ENCODE results near the gene EMID1.

The EMID1 gene

GRCh38 chr22:29205594-29206371 is at the start of gene EMID1:
Gene EMID1 (plus strand): TSS chr22:29205896. CDS start chr22:29206039, 143 bp downstream.
- DNase-seq = no peak

DNA sequence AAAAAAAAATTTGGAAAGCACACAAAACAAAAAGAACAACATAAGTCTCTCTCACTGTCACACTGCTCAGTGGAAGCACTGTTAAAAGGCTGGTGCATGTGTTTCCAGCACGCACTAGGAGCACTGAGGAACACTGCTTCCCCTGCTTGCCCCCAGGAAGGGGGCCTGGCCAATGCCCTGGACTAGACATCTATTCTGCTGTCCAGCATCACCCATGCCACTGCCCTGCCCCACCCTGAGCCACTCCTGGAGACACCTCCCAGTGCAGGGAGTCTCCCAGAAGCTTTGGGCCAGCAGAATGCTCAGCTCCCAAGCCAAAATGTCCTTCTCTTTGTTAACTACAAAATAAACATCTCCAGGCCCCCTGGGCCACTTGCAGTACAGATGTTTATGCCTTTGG is 49.7 kb upstream of the EMID1 start:
- DNase-seq = no peak

DNA sequence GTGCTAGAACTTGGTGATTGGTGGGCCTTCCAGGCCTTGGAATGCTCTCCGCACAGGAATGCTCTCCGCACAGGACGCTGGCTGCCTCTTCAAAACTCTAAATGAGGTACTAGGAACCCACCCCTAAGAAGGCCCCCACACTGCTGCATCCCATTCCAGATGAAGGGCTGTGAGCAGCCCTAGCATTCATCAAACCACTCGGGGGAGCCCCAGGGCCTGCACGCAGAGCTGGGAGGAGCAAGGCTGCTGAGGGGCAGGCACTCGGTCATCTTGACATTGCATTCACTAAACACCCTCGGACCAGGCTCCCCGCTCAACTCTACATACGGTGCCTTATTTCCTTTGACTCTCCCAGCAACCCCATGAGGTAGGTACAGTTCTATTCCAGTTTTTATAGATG is 49.2 kb upstream of the EMID1 start:
- DNase-seq = no peak

DNA sequence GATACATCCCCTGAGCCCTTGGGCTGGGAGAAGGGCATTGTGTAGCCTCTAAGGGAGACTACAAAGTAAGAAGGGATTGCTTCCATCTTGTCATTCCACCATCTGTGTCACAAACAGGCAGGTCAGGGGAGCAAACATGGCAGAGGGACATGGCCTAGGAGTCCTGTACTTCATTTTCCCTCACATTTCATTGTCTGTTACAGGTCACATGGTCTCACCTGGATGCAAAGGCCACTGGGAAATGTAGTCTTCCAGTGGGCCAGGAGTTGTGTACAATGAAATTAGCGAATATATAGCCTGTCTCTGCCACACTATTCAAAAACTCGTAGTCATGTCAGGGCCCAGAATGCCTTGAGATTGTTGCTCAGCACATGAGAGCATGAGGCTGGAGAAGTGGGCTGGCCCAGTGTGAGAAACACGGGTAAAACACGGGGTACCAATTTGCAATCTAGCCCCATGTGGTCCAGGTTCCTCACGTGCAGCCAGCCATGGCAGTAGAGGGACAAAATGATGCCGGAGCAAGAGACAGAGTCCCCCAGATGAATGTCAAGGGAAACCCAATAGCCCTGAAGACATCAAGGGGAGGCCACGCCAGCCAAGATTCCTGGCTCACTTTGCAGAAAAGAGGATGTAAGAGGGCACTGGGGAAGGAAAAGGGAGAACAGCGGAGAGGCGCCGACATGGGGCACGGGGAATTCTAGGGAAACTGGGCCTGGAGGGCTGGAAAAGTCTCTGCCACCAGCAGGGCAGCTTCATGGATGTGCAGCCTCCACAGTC is 47.7 kb upstream of the EMID1 start:
- no peak for DNase-seq

DNA sequence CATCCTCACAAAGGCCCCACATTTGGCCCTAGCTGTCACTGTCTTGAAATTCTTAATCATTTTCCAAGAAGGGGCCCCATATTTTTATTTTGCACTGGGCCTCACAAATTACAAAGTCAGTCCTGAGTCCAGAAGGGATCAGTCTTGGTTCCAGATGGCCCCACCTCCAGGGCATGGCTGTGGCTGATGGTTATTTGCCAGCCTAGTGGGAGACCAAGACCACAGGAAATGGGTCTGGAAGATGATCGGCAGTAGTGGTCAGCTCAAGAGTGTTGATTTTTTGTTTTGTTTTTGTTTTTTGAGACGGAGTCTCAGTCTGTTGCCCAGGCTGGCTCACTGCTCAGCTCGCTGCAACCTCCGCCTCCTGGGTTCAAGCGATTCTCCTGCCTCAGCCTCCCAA is 47.1 kb upstream of the EMID1 start:
- no peak for DNase-seq

GRCh38 chr22:29163808-29164207 is 41.9 kb upstream of the EMID1 start:
- no peak for DNase-seq

DNA sequence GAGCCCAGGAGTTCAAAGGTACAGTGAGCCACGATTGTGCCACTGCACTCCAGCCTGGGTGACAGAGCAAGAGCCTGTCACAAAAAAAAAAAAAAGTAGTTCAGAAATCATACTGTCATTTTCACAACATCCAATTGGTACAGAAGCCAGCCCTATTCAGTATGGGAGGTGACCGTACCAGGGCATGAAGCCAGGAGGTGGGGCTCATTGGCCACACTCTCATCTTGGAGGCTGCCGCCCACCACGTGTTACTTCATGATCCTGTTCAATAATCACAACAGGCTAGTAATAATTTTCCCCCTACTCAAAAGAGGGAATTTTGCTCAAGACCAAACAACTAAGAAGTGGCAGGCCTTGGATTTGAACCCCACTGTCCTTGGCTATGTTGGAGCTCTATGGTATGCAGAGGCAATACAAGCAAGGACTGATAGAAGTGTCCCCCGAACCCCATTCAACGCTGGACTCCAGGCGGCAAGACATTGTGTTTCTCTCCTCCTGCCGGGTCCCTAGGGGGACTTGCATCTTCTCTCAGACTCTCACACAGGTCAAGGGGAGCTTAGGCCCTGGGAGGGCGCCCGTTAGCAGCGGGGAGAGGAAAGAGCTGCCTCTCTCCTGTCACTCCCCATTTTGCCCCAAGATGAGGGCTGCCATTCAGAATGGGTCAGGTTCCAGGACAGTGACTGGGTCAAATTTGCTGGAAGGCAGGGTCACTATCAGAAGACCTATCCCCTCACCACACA is 40.2 kb upstream of the EMID1 start:
- no peak for DNase-seq

DNA sequence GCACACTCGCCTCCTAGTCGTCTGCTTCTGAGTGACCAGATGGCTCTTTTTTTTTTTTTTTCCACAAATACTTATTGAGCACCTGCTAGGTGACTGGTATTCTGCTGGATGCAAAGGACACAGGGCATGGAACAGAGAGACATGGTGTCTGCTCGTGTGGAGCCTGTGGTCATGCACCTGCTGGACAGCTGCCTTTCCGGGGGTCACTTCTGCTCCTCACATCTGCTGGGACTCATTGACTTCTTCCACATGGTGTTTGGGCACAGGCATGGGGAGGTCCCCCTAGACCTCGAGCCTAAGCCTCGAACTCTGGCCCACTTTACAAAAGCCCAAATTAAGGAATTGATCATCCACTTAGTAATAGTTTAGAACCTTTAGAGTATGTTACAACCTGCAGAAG is 39.5 kb upstream of the EMID1 start:
- no peak for DNase-seq

DNA sequence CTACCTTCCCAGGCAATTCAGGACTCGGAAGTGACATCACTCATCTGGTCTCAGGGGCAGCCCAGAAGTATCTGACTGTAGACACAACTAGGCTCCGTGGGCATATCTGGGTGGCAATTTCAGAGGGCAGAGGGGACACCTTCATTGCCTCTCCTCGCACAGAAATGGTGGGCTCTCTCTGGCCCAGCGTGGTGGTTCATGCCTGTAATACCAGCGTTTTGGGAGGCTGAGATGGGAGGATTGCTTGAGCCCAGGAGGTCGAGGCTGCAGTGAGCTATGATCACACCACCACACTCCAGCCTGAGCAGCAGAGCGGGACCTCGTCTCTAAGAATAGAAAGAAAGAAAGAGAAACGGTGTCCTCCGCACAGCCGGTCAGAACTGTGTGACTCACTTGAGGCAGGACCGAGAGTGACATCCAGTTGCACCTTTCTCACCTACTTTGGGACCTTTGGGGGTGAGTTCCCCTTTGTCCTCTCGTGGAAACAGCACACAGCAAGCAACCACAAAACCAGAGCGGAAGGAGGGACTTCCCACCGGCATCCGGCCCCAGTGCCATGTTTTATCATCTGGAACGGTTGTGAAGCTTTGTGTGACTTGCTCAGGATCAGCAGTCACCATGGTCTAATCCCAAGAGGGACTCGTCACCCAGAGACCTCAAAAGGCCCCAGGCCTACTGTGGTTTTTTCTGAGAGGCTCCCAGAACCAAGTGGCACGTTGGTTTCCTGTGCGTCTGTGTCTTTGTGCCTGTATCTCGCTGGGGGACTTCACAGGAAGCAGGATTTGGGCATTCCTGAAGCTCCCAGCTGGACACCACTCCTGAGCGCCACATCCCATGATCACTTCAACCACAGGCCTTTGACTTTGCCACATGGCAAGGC is 38.4 kb upstream of the EMID1 start:
- DNase-seq = no peak

DNA sequence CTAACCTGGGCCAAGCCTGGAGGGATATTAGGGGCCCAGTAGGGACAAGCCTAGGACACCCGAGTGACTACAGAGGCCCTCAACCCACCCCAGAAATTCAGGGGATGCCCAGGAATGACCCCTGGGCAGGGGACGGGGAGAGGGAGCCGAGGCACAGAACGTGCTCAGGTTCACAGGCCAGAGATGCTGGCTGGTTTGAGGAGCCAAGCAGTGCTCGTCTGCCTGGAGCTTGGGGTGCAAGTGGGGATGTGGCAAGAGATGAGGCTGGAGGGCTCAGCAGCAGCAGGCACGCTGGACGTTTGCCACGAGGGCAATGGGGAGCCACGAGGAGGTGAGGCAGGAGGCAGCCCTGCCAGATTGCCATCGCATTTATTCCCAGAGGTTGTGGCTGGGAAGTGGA is 34.0 kb upstream of the EMID1 start:
- no peak for DNase-seq

- no peak for DNase-seq
Observed at GRCh38 chr22:29172216-29172615, 33.5 kb upstream of the EMID1 start.

DNA sequence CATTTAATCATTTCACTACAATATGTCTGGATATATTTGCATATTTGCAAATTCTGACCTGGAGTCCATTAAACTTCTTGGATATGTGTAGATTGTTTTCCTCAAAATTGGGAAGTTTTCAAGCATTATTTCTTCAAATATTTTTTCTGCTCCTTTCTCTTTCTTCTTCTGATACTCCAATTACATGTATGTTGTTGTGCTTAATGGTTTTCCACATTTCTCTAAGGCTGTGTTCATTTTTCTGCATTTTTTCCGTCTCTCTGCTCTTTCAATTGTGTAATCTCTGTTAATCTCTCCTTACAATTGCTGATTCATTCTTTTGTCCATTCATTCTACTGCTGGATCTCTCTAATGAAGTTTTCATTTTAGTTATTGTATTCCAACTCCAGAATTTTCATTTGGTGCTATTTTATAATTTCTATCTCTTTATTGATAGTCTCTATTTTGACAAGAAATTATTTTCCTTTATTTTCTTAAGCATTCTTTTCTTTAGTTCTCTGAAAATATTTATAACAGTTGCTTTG is 30.3 kb upstream of the EMID1 start:
- no peak for DNase-seq

DNA sequence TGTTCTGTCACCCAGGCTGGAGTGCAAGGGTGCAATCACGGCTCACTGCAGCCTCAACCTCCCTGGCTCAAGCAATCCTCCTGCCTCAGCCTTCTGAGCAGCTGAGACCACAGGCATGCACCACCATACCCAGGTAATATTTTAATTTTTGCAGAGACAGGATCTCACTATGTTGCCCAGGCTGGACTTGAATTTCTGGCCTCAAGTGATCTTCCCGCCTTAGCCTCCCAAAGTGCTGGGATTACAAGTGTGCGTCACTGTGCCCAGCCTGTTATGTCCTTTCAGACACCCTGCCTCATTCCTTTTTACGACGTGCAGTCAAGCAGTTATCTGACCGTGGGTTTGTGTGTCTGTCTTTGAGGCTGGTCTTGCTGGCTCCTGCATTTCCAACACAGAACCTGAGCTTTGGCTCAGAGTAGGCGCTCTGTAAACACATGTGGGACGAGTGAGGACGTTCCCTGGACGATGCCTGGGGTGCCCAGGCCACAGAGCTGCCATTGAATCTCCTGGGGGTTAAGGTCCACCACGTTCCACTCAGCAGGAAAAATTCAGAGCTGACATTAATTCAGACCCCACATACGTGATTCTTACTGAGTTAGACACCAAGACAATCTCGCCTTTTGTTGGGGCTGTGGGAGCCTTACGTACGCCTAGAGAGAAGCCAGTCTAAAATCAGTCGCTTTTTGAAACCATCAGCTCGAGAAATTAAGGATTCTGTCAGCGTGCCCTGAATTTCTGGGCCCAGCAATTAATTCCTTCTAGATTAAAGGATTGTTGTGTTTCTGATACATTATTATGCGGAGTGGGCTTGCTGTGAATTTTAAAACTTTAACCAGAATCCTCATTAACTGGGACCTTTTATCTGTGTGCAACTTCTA is 21.5 kb upstream of the EMID1 start:
- no peak for DNase-seq

GRCh38 chr22:29184849-29185490 is 20.7 kb upstream of the EMID1 start:
- DNase-seq = no peak

DNA sequence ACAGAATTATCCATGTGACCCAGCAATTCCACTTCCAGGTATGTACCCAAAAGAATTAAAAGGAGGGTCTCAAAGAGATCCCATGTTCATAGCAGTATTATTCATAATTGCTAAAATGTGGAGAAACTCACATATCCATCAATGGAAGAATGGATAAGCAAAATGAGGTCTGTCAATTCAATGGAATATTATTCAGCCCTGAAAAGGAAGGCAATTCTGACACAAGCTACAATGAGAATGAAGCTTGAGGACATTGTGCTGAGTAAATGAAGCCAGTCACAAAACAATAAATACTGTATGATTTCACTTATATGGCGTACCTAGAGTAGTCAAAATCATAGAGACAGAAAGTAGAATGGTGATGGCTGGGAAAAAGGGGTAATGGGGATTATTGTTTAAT is 19.4 kb upstream of the EMID1 start:
- no peak for DNase-seq

DNA sequence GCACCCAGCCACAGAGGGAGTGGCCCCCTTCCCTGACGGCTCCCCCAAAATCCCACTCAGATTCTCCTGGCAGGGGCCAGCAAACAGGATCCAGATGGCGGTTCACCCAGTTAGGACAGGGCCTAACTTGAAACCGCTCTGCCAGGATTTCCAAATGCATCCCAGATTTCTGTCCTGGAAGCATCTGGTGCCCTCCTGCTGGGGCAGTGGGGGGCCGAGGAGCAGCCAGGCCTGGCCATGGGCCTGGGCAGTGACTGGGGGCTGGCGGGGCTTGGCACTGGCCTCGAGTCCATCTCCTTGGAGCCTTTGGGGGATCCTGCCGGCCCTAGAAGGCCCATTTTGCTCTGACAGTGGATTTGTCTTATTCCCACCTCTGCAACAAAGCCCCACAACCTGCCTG is 17.9 kb upstream of the EMID1 start:
- no peak for DNase-seq

DNA sequence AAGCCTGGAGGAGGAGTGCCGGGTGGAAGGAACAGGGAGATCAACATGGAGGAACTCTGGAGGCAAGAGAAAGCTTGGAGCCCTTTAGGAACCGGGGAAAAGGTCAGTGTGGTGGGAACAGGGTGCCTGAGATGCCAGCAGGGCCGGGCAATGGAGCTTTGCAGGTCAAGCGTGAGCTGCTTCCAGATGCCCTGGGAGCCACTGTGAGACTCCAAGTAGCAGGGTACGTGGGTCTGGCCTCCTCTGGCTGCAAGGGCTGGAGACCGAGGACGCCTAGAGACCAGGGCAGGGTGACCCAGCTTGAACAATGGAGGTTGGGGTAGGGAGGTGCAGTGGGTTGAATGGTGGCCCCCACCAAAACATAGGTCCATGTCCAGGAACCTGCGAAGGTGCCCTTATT is 15.6 kb upstream of the EMID1 start:
- no peak for DNase-seq

DNA sequence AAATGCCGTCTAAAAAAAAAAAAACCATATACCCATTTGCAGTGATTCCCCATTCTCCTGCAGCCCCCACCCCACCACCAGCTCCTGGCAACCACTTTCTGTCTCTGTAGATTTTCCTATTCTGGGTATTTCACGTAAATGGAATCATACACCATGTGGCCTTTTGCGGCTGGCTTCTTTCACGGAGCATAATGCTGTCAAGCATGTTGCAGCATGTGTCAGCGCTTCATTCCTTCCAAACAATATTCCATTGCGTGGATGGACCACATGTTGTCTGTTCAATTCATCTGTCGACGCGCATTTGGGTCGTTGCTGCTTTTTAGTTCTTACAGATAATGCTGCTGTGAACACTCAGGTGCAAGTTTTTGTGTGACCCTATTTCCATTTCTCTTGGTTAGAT is 14.8 kb upstream of the EMID1 start:
- no peak for DNase-seq

DNA sequence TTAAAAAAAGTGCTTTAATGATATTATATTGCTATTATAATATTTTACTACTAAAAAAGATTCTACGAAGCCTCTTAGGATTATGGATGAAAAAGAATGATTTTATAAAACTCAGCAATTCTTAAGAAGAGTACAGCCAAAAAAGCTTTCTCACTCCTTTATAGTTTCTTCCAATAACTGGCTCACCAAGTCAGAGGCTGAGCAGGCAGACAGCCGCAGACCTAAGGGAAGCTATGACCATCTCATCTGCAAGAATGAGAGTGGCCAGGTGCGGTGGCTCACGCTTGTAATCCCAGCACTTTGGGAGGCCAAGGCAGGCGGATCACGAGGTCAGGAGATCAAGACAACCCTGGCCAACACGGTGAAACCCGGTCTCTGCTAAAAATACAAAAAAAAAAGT is 12.7 kb upstream of the EMID1 start:
- no peak for DNase-seq

DNA sequence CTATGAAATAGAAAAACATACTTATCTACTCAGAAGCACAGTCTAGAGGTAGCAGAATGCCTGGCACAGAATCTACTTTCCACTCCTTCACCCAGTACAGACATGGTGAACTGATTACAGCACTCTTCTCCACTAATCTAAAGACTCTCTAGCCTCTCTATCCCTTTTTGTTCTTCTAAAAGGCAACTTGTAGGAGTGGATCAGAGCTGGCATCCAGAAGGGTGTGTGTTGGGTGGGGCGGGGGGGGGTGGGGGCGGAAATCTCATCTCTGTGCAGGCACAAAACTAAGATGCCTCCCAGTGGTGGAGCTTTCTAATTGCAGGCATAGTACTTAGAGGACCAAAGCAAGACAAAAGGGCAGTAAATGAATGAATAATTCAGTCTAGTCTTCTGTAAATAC is 11.5 kb upstream of the EMID1 start:
- no peak for DNase-seq

All from NCI-H1417 treated with DMSO at 0.1 percent for 48 hours (cell line).